ENCODE measurements around the gene EEF1E1. TPM values are rescaled to one million over a fixed set of nuclear protein-coding genes. Genes with fewer than 3 reads are reported as not detected.

The EEF1E1 gene
- total RNA-seq, 4 donors from 2014 or later = 10.9 to 63.4 (median 24.5) TPM

GRCh38 chr6:8077991-8078390 lies 24.4 kb downstream of the EEF1E1 start:
- TF ChIP-seq POLR2A (IDR thresholded peaks at IDR 0.05) (no peak), CTCF (IDR thresholded peaks at IDR 0.05) (no peak)
- WGBS, 2 donors = 86 to 89% methylated on average over 2 of the region's 2 CpGs
- Histone ChIP-seq H3K9me3 (no peaks in the 10 kb centered on the region), H3K36me3 (no peaks in the 10 kb centered on the region), H3K27ac (no peak overlapping the region), H3K4me1 (peaks cover 0 to 5% of the 10 kb centered on the region in 2 donors), H3K4me3 (replicated peaks in 1 of 3) (no peak overlapping the region), H3K27me3 (no peaks in the 10 kb centered on the region)
- DNase-seq = no peak
- intact Hi-C loops (cut with DNase I) = no loop called here

- no peak for DNase-seq
- WGBS, 2 donors = 88 to 93% methylated on average over 3 of the region's 3 CpGs
- Histone ChIP-seq H3K9me3 (no peaks in the 10 kb centered on the region), H3K4me3 (replicated peaks in 1 of 3) (no peak overlapping the region), H3K27me3 (no peaks in the 10 kb centered on the region), H3K4me1 (no peaks in the 10 kb centered on the region), H3K36me3 (no peaks in the 10 kb centered on the region), H3K27ac (no peak overlapping the region)
- TF ChIP-seq POLR2A (IDR thresholded peaks at IDR 0.05) (no peak), CTCF (IDR thresholded peaks at IDR 0.05) (no peak)
- intact Hi-C loops (cut with DNase I) = no loop called here
These were observed 26.6 kb downstream of the EEF1E1 start for GRCh38 chr6:8075704-8076103.

- Histone ChIP-seq H3K4me1 (no peaks in the 10 kb centered on the region), H3K36me3 (no peaks in the 10 kb centered on the region), H3K9me3 (no peaks in the 10 kb centered on the region), H3K27me3 (no peaks in the 10 kb centered on the region), H3K4me3 (replicated peaks in 1 of 3) (no peak overlapping the region), H3K27ac (no peak overlapping the region)
- no peak for DNase-seq
- intact Hi-C loops (cut with DNase I) = no loop called here
- WGBS, 2 donors = 92 to 93% methylated on average over 4 of the region's 4 CpGs
- no peak for TF ChIP-seq CTCF (IDR thresholded peaks at IDR 0.05)
These were observed 27.2 kb downstream of the EEF1E1 start for GRCh38 chr6:8075185-8075584.

- TF ChIP-seq CTCF (IDR thresholded peaks at IDR 0.05) = no peak
- TF ChIP-seq POLR2A (IDR thresholded peaks at IDR 0.05) = no peak
- Histone ChIP-seq H3K27me3 (no peaks in the 10 kb centered on the region), H3K4me3 (replicated peaks in 1 of 3) (no peak overlapping the region), H3K9me3 (no peaks in the 10 kb centered on the region), H3K36me3 (no peaks in the 10 kb centered on the region), H3K27ac (no peak overlapping the region), H3K4me1 (no peaks in the 10 kb centered on the region)
- WGBS, 2 donors = 80 to 86% methylated on average over 4 of the region's 4 CpGs
- DNase-seq = no peak
- intact Hi-C loops (cut with DNase I) = no loop called here
These were observed 28.1 kb downstream of the EEF1E1 start for GRCh38 chr6:8074213-8074612.

GRCh38 chr6:8073758-8074157 lies 28.6 kb downstream of the EEF1E1 start:
- Histone ChIP-seq H3K27ac (no peak overlapping the region), H3K27me3 (no peaks in the 10 kb centered on the region), H3K4me1 (no peaks in the 10 kb centered on the region), H3K36me3 (no peaks in the 10 kb centered on the region), H3K9me3 (no peaks in the 10 kb centered on the region), H3K4me3 (replicated peaks in 1 of 3) (no peak overlapping the region)
- intact Hi-C loops (cut with DNase I) = no loop called here
- WGBS, 2 donors = 82 to 89% methylated on average over 3 of the region's 3 CpGs
- TF ChIP-seq CTCF (IDR thresholded peaks at IDR 0.05) (no peak), POLR2A (IDR thresholded peaks at IDR 0.05) (no peak)
- no peak for DNase-seq

All from thyroid gland (tissue), 4 donors.